Measurements from ENCODE around the gene TMEM255B.

DNA sequence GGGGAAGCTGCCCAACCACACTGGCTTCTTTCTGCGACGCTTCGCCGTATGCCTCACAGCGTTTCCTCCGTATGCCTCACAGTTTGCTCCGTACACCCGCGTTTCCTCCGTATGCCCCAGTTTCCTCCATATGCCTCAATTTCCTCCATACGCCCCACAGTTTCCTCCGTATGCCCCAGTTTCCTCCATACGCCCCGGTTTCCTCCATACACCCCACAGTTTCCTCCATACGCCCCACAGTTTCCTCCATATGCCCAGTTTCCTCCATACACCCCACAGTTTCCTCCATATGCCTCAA lies 82.3 kb downstream of the TMEM255B start:
- TF ChIP-seq CTCF (IDR thresholded peaks at IDR 0.05; ENCODE audit: insufficient read depth, low read length, poor library complexity, severe bottlenecking) (no peak), EZH2phosphoT487 (conservative IDR thresholded peaks at IDR 0.05; ENCODE audit: low read length) (no peak)

Measured in SU-DHL-6 (cell line).